IPS-11a (cell line): ENCODE data around the gene SEMA3C.

Source experiments
- H3K4me3 ChIP-seq: one replicate; pipeline ENCODE4 v1.5.1; 2013; ENCODE audit warnings: low read depth, low read length, control low read depth

Gene SEMA3C

DNA sequence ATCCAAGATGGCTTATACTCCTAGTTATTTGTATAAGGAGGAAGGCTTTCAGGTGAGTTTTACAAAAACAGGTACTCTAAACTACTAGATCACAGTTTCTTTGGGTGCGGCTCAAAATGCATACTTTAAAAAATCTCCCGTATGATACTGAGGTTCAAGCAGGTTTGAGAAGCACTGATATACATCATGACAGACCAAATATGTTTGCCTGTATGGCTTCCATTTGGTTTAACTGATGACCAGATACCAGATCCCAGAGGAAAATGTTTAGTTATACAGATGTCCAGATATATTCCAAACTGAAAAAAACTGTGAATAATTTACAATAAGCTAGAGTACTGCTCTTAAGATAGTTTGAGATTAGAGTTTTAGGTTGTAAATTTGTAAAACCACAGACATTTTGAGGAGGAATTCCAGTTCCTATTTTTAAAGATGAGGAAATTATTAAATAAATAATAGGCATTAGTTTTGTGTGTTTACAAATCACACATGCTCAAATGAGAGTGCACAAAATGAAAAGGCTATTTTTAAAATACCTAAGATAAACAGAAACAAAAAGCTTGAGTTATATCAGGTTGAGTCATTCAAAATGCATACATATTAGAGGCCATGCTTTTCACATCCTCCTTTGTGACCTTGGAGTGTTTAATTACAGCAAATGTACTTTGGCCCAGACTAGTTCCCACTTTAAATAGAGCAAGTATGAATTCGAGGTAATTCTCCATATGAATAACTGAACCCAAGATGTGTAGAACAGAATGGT is 60.5 kb downstream of the SEMA3C start:
- H3K4me3 ChIP-seq: no peak overlapping the region

DNA sequence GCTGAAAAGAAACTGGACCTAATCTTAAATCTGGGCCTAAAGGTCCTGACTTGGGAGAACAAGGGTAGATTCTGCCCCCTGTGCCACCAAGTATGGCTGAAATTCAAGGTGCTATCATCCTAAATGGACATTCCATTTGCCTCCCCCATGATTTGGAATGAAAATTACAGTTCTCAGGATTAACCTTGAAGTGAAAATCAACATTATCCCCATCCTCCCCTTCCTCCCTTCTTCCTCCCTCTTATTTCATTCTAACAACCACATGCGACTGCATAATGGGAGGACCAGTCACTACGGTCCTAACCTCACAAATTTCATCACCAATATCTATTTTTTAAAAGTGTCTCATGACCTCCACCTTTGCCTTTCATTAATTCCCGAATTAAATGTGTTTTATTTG is 62.1 kb downstream of the SEMA3C start:
- no peak overlapping the region for H3K4me3 ChIP-seq

DNA sequence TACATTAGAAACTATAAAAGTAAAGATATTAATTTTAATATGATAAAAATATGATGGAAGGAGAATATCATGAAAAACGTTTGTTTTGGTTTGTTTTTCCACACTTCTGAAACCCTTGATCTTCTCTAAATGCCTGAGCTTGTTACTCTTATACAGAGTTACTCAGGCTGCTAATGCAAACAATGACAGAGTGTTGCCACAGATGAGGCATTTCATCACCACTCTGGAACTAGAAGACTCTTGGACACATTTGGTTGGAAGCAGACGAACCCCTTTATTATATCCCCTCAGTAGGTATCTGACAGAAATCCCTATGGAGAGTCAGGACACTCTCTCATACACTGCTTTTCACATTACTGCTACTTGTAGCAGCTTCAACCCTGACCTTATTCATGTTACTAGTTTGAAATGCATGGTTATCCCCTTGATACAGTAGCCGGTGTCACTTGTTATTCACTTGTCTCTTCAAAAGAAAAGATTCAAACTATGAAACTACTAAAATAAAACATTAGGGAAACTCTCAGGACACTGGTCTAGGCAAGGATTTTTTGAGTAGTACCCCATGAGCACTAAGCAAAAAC is 66.9 kb downstream of the SEMA3C start:
- H3K4me3 ChIP-seq: no peak overlapping the region

DNA sequence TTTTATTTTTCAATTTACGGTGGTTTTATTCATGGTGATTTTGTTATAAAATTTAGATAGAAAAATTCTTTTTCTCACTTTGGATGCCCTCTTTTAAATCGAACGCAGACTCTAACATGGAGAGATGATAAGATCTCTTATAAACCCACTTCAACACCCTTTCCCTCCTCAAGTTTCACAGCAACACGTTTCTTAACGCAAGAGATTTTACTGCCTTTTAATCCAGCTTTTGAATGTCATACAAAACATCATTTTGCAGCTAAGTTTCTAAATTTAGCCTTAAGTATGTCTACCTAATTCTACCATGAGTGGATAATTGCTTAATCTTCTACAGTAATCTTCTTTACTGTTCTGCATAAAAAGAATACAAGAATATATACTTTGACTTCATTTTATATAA is 70.0 kb downstream of the SEMA3C start:
- H3K4me3 ChIP-seq: no peak overlapping the region

DNA sequence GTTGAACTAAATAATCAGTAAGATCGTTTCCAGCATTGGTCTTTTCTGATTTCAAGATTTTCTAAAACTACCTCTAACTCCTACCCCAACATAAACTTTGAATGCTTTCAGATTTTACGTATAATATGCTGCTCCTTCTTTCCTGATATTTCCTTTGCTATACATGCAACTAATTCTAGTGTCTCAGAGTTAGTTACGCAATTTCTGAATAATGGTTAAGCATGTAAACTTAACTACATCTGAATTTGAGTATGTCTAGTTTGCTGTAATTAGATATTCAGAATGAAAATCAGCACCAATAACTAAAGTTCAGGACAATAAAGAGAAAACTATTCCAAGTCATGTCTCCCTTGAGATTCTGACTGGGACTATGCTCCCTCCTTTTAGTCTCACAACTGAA is 71.0 kb downstream of the SEMA3C start:
- no peak overlapping the region for H3K4me3 ChIP-seq

DNA sequence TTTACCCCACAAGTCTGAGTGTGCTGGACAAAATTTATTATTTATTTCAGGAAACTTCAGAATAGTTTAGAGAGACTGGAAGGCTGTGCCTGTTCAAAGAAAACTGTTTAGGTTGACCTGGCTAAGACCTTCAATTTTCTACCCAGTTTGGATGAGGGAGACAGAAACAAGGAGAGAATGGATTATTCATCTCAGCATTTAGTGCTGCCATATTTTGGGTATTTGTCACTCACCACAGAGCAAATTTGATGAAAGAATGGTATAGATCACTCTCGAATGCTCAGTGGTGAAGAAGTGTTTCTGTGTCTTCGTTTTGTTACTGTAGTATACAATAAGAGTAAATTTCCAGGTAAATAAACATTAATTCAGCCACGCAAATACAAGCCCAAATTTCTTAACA is 71.8 kb downstream of the SEMA3C start:
- no peak overlapping the region for H3K4me3 ChIP-seq

DNA sequence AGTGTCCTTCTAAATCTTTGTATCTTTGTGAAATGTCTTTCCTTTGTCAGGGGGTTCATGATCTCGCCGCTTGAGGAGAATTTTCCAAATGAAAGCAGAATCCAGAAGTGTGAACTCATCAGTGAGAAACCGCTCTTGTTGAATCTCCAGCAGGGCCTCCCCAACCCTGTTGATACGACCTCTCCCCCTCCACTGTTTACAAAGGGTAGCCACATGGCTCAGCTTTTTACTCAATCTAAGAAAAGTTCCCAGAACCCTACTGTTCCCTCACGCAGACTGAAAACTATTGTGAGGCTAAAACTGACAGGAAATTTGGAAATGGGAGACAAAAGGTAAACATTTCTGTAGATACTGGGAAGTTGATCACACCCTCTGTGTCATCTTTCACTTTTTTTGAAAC is 73.9 kb downstream of the SEMA3C start:
- no peak overlapping the region for H3K4me3 ChIP-seq

DNA sequence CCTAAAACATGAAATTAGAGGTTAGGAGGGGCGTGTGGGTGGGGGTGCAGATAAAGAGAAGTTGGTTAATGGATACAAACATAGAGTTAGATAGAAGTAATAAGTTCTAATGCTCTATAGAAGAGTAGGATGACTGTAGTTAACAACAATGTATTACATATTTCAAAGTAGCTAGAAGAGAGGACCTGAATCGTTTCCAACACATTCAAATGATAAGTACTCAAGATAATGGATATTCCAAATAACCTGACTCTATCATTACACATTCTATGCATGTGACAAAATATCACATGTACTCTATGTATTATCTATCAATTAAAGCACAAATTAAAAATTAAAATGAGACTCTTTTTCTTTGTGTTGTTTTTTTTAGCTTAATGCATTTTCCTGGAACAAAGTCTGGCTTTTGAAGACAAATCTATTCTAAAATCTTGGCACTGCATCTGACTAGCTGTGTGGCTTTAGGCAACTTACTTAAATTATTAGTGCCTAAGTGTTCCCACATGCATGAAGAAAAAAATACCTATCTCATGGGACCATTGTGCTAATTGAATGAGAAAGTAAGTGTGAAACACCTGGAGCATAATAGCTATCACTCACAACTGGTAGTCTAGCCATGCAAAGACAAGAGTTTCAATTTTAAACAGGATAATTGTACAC is 75.7 kb downstream of the SEMA3C start:
- H3K4me3 ChIP-seq: no peak overlapping the region

DNA sequence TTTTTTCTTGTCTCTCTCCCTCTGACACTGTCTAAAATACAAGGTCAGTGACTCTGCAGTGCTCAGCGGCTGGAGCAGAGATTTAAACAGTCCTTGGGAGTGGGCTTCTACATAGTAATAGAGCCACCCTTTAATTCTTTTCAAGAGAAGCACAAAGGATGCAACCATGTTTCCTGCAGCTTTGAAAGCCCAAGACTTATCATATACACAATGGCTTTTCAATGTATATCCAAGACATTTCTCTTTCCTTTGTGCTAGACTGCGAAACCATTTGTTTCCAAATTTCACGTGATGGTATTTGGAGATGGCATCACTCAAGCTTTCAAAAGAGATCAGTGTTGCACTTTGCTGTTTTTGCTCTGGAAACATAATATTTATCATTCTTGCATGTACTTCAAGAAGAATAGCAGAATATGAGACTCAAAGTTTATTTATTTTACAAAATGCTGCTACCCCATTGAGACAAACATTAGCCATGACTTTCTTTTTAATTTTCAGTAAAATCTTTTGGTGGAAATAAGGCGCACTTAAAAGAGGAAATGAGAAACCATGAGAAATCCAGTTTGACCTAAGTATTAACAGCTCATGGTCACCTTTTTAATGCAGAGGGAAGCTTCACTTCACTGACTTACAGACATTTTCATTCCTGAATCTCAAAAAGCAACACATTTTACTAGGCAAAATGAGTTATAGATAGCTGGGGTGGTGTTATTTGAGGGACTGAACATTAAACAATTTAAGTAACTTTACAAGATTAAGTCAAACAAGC is 76.6 kb downstream of the SEMA3C start:
- H3K4me3 ChIP-seq: no peak overlapping the region

DNA sequence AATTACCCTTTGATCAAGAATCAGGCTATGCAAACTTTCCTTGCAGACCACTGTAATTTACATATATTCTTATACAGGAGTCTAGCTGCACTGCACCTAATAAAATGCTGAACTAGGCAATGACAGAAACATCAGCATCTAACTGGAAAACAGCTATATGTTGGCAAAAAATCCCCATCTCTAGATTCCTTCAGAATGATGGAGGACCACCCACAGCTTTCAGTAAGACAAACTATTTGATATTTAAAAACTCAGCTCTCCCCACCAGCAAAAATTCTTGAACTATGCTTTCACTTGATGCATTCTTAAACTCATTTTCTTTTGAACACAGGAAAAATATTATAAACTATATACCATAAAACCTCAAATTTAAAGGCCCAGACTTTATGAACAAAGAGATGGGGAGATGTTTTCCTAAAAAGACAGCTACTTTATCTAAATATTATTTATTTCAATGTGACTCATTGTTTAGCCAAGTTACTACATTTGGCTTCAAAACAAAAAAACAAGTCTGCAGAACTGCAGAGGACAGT is 77.4 kb downstream of the SEMA3C start:
- H3K4me3 ChIP-seq: no peak overlapping the region

DNA sequence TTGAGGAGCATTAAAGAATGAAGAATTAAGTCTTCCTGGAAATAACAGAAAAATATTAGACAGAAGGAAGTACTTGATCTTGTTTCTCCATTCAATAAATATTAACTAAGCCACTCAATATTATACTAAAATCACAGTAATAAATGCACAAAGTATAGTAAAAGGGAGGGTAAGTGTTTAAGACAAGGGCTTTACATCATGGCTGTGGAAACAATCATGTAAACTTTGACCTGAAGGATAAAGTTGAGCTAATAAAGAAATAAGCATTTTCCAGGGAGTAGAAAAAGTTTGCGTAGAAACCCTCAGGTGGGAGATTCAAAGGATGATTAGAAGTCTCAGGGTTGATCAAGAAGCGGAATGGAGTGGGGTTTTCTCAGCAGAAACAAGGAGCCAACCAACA is 78.2 kb downstream of the SEMA3C start:
- H3K4me3 ChIP-seq: no peak overlapping the region

DNA sequence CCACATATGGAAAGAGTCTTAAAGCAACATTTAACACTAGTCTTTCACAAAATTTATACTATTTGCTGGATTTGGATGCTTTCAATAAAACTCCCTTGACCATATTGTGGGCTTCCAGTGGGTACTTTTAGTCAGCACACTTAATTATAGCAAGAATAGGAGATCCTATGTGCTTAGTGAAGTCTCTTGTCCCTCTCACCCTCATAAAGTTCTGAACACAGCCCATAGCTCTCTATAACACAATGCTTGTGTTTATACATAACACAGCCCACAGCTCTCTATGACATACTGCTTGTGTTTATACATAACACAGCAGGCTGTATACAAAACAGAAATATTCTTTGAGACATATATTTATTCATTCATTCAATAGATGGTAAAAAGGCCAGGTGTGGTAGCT is 79.0 kb downstream of the SEMA3C start:
- H3K4me3 ChIP-seq: no peak overlapping the region

DNA sequence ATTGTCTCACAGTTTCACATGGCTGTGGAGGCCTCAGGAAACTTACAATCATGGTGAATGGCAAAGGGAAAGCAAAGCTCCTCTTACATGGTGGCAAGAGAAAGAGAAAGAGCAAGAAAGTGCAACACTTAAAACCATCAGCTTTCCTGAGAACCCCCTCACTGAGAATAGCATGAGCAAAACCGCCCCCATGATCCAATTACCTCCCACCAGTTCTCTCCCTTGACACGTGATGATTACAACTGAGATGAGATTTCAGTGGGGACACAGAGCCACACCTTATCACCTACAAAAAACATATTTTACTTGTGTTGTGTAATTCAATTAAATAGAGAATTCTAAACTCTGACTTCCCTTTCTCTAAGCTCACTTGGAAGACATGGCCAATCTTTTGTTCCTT is 80.2 kb downstream of the SEMA3C start:
- H3K4me3 ChIP-seq: no peak overlapping the region

DNA sequence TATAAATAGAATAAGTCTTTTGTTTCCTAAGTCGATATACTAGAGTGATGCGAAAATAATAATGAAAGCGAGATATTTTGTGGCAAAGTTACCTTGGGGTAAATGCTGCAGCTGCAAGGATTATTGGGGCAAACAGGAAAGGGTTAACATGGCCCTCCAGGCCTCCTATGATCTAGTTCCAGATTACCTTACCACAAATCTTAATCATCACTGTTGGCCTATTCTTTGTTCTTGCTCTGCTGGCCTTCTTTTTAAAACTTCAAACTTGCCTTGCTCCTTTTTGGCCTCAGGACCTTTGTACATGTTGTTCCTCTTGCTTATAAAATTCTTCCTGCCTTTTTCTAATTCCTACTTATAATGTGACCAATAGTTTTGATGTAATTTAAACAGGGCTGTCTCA is 81.5 kb downstream of the SEMA3C start:
- H3K4me3 ChIP-seq: no peak overlapping the region

DNA sequence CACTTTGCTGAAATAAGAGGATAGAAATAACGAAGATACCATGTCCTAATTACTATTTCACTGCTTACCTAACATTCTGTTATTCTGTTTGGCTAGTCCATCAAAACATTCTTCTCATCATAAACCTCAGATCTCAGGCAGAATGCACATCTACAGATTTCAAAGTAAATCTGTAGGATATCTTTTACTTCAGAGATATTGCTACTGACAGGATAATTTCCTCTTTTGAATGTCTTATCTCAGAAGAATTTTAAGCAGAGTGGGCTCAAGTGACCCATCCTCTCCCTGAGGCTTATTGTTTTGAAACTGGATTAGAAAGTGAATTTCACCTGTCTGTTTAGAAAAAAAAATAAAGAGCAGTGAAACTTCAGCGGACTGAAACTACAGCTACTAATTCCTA is 83.6 kb downstream of the SEMA3C start:
- H3K4me3 ChIP-seq: no peak overlapping the region

DNA sequence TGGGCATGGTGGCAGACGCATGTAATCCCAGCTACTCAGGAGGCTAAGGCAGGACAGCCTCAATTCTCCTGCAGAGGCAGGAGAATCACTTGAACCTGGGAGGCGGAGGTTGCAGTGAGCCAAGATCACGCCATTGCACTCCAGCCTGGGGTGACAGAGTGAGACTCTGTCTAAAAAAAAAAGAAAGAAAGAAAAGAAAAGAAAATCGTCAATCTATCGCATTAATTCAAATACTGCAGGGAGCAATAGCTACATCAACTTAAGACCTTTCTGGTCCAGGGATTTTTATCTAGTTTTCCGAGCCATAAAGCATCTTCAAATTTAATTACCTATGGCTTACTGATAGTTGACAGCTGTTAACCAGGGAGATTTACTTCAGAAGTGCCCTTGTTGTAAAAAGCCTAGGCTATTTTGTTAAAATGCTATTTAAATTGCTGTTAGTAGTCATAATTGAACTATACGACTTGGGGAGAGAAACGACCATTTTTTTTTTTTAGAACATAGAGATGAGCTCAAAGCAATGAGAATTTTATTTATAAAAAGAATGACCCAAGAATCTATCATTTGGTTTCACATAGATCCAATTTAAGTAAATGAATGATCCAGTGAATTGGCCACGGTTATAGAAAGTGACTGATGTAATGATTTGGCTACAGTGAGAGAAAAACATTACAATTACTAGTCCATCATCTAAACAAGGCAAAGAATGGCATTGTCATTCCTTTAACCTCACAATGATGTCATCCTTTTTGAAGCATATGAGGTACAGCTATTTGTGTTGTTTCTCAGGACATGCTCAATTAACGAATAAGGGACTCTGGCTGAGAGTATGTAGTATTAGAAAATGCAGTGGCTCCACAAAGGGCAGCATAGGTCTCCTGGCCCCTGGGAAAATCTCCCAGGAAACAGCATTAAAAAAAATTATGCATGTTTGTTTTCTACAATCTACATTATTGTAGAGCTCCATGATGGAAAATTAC is 85.3 kb downstream of the SEMA3C start:
- H3K4me3 ChIP-seq: no peak overlapping the region

DNA sequence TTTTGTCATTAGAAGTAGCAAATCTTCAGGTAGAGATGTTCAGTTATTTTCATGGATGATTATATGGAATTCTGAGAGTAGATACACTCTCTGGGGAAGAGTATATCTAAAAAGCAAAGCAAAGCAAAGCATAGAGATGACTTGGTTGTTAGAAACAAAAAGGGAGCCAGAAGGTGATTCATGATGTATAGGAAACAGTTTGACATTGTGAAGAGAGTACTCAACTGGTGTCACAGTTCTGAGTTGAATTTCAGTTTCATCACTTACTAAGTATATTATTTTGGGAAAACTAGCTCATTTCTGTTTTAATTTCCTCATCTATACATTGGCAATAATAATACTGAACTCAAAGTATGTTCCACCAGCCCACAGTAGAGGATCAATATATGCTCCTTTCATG is 86.8 kb downstream of the SEMA3C start:
- H3K4me3 ChIP-seq: no peak overlapping the region

DNA sequence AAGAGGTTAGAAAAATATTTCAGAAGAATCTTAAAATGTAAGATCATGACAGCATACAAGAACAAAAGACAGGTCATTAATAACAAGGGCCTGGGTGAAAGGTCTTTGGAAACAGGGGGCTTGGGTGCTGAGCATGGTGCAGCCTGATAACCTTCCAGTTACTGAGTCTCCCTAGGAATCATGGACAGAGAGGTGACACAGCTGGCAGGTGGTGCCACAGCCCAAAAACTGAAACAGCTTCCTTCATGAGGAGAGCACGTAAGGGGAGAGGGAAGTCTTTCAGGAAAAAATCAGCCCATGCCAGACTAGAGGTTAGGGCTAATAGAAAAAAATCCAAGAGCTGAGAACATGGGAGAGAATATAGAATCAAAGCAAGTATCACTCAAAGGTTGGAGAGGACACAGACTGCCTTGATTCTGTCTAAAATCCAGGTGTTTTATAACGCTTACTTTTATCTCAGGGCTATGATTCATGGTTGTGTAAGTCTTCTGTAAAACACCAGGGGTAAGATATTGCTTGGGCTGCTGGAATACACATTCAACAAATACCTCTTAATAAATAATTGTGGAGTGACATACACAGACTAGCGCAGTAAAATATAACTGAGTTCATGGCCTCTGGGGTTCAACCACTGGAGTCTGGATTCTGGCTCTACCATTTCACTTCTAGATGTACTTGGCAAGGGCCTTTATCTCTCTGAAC is 88.1 kb downstream of the SEMA3C start:
- H3K4me3 ChIP-seq: no peak overlapping the region

DNA sequence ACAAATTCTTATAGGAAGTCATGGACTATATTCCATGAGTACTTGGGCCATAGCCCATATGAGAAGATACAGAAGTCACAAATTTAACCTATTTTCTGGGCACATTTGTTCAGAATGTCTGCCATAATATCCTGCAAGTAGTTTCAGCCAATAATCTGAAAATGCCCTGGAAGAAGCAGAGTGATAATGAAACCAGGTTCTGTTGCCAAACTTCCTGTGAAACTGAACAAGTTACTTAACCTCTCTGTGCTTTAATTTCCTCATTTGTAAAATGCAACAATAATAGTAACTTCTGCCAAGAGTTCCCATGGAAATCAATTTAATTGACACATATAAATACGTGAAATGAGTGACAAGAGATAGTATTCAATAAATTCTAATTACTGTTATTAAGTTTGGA is 88.8 kb downstream of the SEMA3C start:
- H3K4me3 ChIP-seq: no peak overlapping the region

DNA sequence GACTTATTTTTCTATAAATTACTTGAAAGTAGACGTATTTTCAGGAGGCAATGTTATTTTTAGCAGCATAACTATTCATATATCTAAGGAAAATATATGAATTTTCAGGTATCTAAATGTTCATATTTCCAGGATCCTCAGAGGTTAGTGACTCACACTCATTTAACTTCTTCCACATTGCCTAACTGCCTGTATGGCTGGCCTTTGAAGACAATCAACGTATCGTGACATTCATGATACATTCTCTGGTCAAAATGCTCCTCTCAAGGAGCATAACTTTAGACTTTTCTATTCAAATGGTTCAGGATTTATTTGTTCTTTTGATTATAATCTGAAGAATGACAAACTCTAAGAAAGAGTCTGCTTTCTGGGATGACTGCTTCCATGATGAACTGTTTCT is 89.3 kb downstream of the SEMA3C start:
- no peak overlapping the region for H3K4me3 ChIP-seq
